Measurements from ENCODE around the gene RELB.

Gene RELB

GRCh38 chr19:45061965-45062364 lies 60.7 kb downstream of the RELB start:
- no peak for DNase-seq

- DNase-seq = no peak
Measured at GRCh38 chr19:45063851-45064801, 62.9 kb downstream of the RELB start.

GRCh38 chr19:45066921-45067661 lies 65.8 kb downstream of the RELB start:
- DNase-seq = no peak

- no peak for DNase-seq
Measured at GRCh38 chr19:45068041-45068440, 66.8 kb downstream of the RELB start.

GRCh38 chr19:45069056-45069455 lies 67.8 kb downstream of the RELB start:
- no peak for DNase-seq

GRCh38 chr19:45070214-45070613 lies 69.0 kb downstream of the RELB start:
- DNase-seq = no peak

GRCh38 chr19:45070861-45071544 lies 69.7 kb downstream of the RELB start:
- DNase-seq = no peak

GRCh38 chr19:45071545-45071938 lies 70.3 kb downstream of the RELB start:
- no peak for DNase-seq

GRCh38 chr19:45071969-45072790 lies 70.9 kb downstream of the RELB start:
- DNase-seq = no peak

GRCh38 chr19:45074744-45075300 lies 73.6 kb downstream of the RELB start:
- DNase-seq = no peak

- DNase-seq = peak; percentile 80 to 88
Measured at GRCh38 chr19:45075301-45076028, 74.2 kb downstream of the RELB start.

- peak; percentile 42 to 58 for DNase-seq
Measured at GRCh38 chr19:45076029-45076850, 75.0 kb downstream of the RELB start, which contains the start of gene ZNF296. Gene ZNF296 (minus strand): TSS chr19:45076478. CDS start chr19:45076373, 105 bp downstream.

- no peak for DNase-seq
Measured at GRCh38 chr19:45076851-45077730, 75.8 kb downstream of the RELB start.

GRCh38 chr19:45078390-45079062 lies 77.3 kb downstream of the RELB start:
- no peak for DNase-seq

- DNase-seq = peak; percentile 49 to 51
Measured at GRCh38 chr19:45079063-45079910, 78.0 kb downstream of the RELB start, which contains the start of gene GEMIN7. Gene GEMIN7 (plus strand): TSS chr19:45079260. CDS start chr19:45090115, 10,855 bp downstream.

GRCh38 chr19:45079911-45080370 lies 78.7 kb downstream of the RELB start:
- DNase-seq = no peak

GRCh38 chr19:45082170-45082569 lies 80.9 kb downstream of the RELB start:
- no peak for DNase-seq
